GM23338 (cell line): Measurements from ENCODE around the gene SNRPD3. TPM values are rescaled to one million over a fixed set of nuclear protein-coding genes. Genes with fewer than 3 reads are reported as not detected.

Experiments used
- ATAC-seq: fragments of 200-7000 bp; cut with Tn5 transposase; 3 replicates; pipeline ENCODE4 v1.9.1; 2020
- DNase-seq: peaks from one replicate; pipeline ENCODE4 v3.0.0-alpha.2; 2015; ENCODE audit warnings: low spot score
- H2AFZ ChIP-seq: fragments of 200-600 bp; sonication (generic); 2 replicates; pipeline ENCODE4 v1.8.0; 2016; ENCODE audit warnings: antibody characterized with exemption, mild to moderate bottlenecking, moderate library complexity
- H3F3A ChIP-seq: fragments of 200-600 bp; sonication (generic); replicated peaks from 2 replicates; pipeline ENCODE4 v1.8.0; 2017; ENCODE audit warnings: antibody characterized with exemption, mixed run types, low read depth
- H3K27ac ChIP-seq: fragments of 200-600 bp; sonication (generic); 2 replicates; pipeline ENCODE4 v1.6.1; 2016; ENCODE audit warnings: low read depth
- H3K27me3 ChIP-seq: fragments of 200-600 bp; sonication (generic); 2 replicates; pipeline ENCODE4 v1.8.0; 2016; ENCODE audit warnings: mild to moderate bottlenecking, mixed run types, moderate library complexity; ENCODE audit not compliant: insufficient read depth
- H3K36me3 ChIP-seq: fragments of 200-600 bp; sonication (generic); 2 replicates; pipeline ENCODE4 v1.8.0; 2016; ENCODE audit warnings: mild to moderate bottlenecking; ENCODE audit not compliant: insufficient read depth
- H3K4me1 ChIP-seq: fragments of 200-600 bp; sonication (generic); 2 replicates; pipeline ENCODE4 v1.8.0; 2016; ENCODE audit warnings: mild to moderate bottlenecking, moderate library complexity; ENCODE audit not compliant: insufficient read depth
- H3K4me2 ChIP-seq: fragments of 200-600 bp; sonication (generic); 2 replicates; pipeline ENCODE4 v1.7.1; 2017; ENCODE audit warnings: mixed run types
- H3K4me3 ChIP-seq: fragments of 200-600 bp; sonication (generic); 2 replicates; pipeline ENCODE4 v1.6.1; 2016; ENCODE audit warnings: mixed run types
- H3K79me2 ChIP-seq: fragments of 200-600 bp; sonication (generic); replicated peaks from 2 replicates; pipeline ENCODE4 v1.8.0; 2017; ENCODE audit warnings: mild to moderate bottlenecking; ENCODE audit not compliant: insufficient read depth
- H3K9me2 ChIP-seq: fragments of 200-600 bp; sonication (generic); 2 replicates; pipeline ENCODE4 v1.8.0; 2017; ENCODE audit not compliant: insufficient read depth
- H4K20me1 ChIP-seq: fragments of 200-600 bp; sonication (generic); replicated peaks from 2 replicates; pipeline ENCODE4 v1.8.0; 2017; ENCODE audit warnings: mild to moderate bottlenecking; ENCODE audit not compliant: insufficient read depth
- H3K27ac Mint-ChIP-seq: 2 replicates; pipeline ENCODE4 v1.8.0; 2020; ENCODE audit warnings: inconsistent platforms, mild to moderate bottlenecking, moderate library complexity, mixed read lengths
- H3K27me3 Mint-ChIP-seq: 3 replicates; pipeline ENCODE4 v1.8.0; 2022; ENCODE audit warnings: low read depth, mild to moderate bottlenecking, moderate library complexity, mixed read lengths, inconsistent platforms; ENCODE audit not compliant: insufficient read depth, poor library complexity
- H3K36me3 Mint-ChIP-seq: 3 replicates; pipeline ENCODE4 v1.8.0; 2021; ENCODE audit warnings: low read depth, mild to moderate bottlenecking, inconsistent platforms, moderate library complexity, mixed read lengths
- H3K4me1 Mint-ChIP-seq: 3 replicates; pipeline ENCODE4 v1.8.0; 2020; ENCODE audit warnings: mild to moderate bottlenecking, inconsistent platforms, mixed read lengths
- H3K4me3 Mint-ChIP-seq: 3 replicates; pipeline ENCODE4 v1.8.0; 2021; ENCODE audit warnings: moderate library complexity, mild to moderate bottlenecking, inconsistent platforms, mixed read lengths
- H3K9me3 Mint-ChIP-seq: 3 replicates; pipeline ENCODE4 v1.8.0; 2020; ENCODE audit warnings: moderate library complexity, mild to moderate bottlenecking, inconsistent platforms, mixed read lengths
- CREB1 ChIP-seq: fragments of 250-450 bp; sonication (Bioruptor Pico); IDR thresholded peaks from 2 replicates; pipeline ENCODE4 v1.5.0; 2020; ENCODE audit warnings: low read depth, mild to moderate bottlenecking, moderate library complexity
- ETS1 ChIP-seq: IDR thresholded peaks from 2 replicates; pipeline ENCODE4 v1.6.1; 2016; ENCODE audit warnings: antibody characterized with exemption
- EZH2 ChIP-seq: fragments of 200-600 bp; sonication (generic); IDR thresholded peaks from one replicate; pipeline ENCODE4 v1.8.0; 2017; ENCODE audit warnings: antibody characterized with exemption, mild to moderate bottlenecking, low read depth; ENCODE audit not compliant: unreplicated experiment
- EZH2phosphoT487 ChIP-seq: fragments of 200-600 bp; sonication (generic); IDR thresholded peaks from one replicate; pipeline ENCODE4 v1.8.1; 2018; ENCODE audit warnings: antibody characterized with exemption; ENCODE audit not compliant: unreplicated experiment
- JUNB ChIP-seq: IDR thresholded peaks from one replicate; pipeline ENCODE4 v1.6.1; 2016; ENCODE audit warnings: antibody characterized with exemption; ENCODE audit not compliant: unreplicated experiment
- NANOG ChIP-seq: IDR thresholded peaks from 2 replicates; pipeline ENCODE4 v1.6.1; 2016; ENCODE audit warnings: antibody characterized with exemption, borderline replicate concordance
- REST ChIP-seq: IDR thresholded peaks from one replicate; pipeline ENCODE4 v1.6.1; 2018; ENCODE audit warnings: antibody characterized with exemption; ENCODE audit not compliant: unreplicated experiment
- ZNF114 ChIP-seq: fragments of 250-450 bp; sonication (Bioruptor Pico); IDR thresholded peaks from 2 replicates; pipeline ENCODE4 v1.5.0; 2020; ENCODE audit warnings: mild to moderate bottlenecking, moderate library complexity
- ZNF331 ChIP-seq: fragments of 250-450 bp; sonication (Bioruptor Pico); IDR thresholded peaks from 2 replicates; pipeline ENCODE4 v1.5.0; 2020; ENCODE audit warnings: low read depth, mild to moderate bottlenecking, moderate library complexity
- ZNF462 ChIP-seq: fragments of 250-450 bp; sonication (Bioruptor Pico); IDR thresholded peaks from 2 replicates; pipeline ENCODE4 v1.5.0; 2020; ENCODE audit warnings: mild to moderate bottlenecking, moderate library complexity
- polyA plus RNA-seq: library from polyadenylated mRNA; unstranded; fragments of >200 nt; fragmentation: Nextera tagmentation; extraction: Ambion mirVana; gene quantifications from 2 replicates; pipeline ENCODE4 v1.2.1, GENCODE V29; 2016
- total RNA-seq: library from RNA; depleted of rRNA; stranded (reverse); fragments of >200 nt; shearing (Covaris generic); gene quantifications from 2 replicates; pipeline ENCODE4 v1.2.3, GENCODE V29; 2014

Gene SNRPD3
- total and polyA plus RNA-seq, 2 experiments from 2014 or later = 314 to 375 TPM

DNA sequence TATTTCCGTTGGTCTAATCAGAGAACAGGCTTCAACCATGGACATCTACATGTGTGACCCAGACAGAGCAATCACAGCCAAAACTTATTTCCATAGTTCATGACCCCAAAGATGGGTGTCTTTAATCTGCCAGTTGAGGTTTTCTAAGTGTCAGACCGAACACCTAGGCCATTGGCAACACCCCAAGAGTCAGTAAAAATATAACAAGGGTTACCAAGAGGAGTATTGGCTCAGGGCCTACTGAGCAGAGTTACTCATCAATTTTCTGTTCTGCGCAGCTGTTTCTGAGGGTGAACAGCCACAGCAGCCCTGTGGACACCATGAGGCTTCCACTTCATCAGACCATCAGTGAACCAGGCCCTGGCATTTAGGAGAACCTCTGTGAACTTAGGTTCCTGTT, 19.7 kb upstream of the SNRPD3 start (continued):
- TF ChIP-seq ZNF462 = no peak
- TF ChIP-seq NANOG = no peak
- TF ChIP-seq EZH2 = no peak
- no peak for TF ChIP-seq CREB1 (CRISPR knock-in tag)
- TF ChIP-seq ZNF114 (CRISPR knock-in tag) = no peak
- TF ChIP-seq EZH2phosphoT487 = no peak
- TF ChIP-seq ETS1 = no peak
- no peak for TF ChIP-seq JUNB

DNA sequence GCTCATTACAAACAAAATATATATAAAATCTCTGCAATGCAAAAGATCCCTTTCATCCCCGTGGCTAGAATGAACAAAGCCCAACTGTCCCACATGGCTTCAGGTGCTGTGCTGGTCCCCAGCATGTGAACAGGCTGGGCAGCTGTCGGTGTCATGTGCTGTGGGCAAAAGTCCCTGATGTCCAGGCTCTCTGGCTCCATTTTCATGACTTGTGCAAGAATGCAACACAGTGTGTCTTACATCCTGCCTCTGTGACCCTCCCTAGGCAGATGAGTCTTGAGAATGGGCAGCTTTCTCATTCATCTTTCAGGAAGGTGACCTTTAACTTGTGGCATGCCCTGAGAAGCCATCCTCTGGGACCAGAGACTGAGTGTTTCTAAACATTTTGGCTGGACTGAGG, 15.3 kb upstream of the SNRPD3 start:
- H3K4me3 Mint-ChIP-seq = no peak overlapping the region
- no peak overlapping the region for H3K27ac Mint-ChIP-seq
- DNase-seq (no peak), ATAC-seq (no peak)
- Histone ChIP-seq H3K9me2 (no peaks in the 10 kb centered on the region), H2AFZ (no peak overlapping the region), H3K4me3 (no peak overlapping the region), H3K27ac (no peak overlapping the region), H3K36me3 (no peaks in the 10 kb centered on the region), H3F3A (no peaks in the 10 kb centered on the region), H3K27me3 (no peaks in the 10 kb centered on the region), H4K20me1 (no peaks in the 10 kb centered on the region), H3K79me2 (no peaks in the 10 kb centered on the region), H3K4me2 (no peak overlapping the region), H3K4me1 (no peaks in the 10 kb centered on the region)
- H3K36me3 Mint-ChIP-seq = peaks cover 33% of the 10 kb centered on the region
- H3K4me1 Mint-ChIP-seq = no peaks in the 10 kb centered on the region
- H3K27me3 Mint-ChIP-seq = peaks cover 4% of the 10 kb centered on the region
- H3K9me3 Mint-ChIP-seq = no peaks in the 10 kb centered on the region
- TF ChIP-seq ZNF331 (CRISPR knock-in tag) (no peak), REST (no peak)
